ENCODE results near the gene TAPBPL. TPM values are rescaled to one million over a fixed set of nuclear protein-coding genes. Genes with fewer than 3 reads are reported as not detected.

Gene TAPBPL
- total and polyA plus RNA-seq, 2 of the 13 experiments (the other 11 are each of a cell fraction or from before 2014, with no cell fraction given) = 10.0 to 14.5 TPM

DNA sequence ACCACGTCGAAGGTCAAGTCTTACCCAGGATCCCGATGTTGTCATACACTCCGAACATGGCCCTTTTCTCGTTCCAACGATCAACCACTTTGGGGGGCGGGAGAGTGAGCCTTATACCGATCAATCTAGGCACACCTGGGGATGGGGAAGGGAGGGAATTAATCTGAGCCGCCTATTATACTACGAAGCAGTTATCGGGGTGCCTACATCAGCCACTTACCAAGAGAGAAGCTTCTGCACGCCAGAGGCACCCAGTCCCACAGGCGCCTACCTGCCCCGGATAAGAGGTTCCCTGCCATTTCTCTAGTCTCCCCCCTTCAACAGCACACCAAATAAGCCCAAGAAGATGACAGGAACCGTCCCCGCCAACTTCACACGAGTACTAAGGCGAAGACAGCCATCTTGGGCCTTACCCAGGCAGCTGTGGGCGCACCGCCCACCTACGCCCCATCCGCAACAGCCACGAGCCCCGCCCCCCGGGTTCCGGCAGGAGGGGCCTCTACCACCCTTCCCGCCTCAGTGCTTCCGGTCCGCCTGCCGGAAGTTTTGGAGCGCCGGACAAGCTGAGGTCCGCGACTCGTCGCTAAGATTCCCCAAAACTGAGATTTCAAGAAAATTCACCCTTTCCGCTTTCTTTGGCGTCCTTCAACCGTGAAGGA is 41.1 kb downstream of the TAPBPL start, which contains the start of gene MRPL51 (continued):
- TF ChIP-seq GLMP (CRISPR knock-in tag; IDR thresholded peaks at IDR 0.05; ENCODE audit: borderline replicate concordance) = no peak
- TF ChIP-seq ZNF563 (CRISPR knock-in tag; IDR thresholded peaks at IDR 0.05) = no peak
- TF ChIP-seq SMAD9 (CRISPR knock-in tag; IDR thresholded peaks at IDR 0.05) = no peak
- TF ChIP-seq SRSF1 (optimal IDR thresholded peaks at IDR 0.05; ENCODE audit: low read depth, low read length) = peak; percentile 42
- TF ChIP-seq MAZ (IDR thresholded peaks at IDR 0.05; ENCODE audit: borderline replicate concordance, low read depth, low read length) = peak; percentile 92
- TF ChIP-seq MAZ (CRISPR knock-in tag; IDR thresholded peaks at IDR 0.05; ENCODE audit: low read depth) = peak; percentile 71
- no peak for TF ChIP-seq GTF3A (CRISPR knock-in tag; conservative IDR thresholded peaks at IDR 0.05)
- TF ChIP-seq MXD1 (CRISPR knock-in tag; IDR thresholded peaks at IDR 0.05) = peak; percentile 59; the same call in 1 of the 2 replicates
- TF ChIP-seq SRSF4 (IDR thresholded peaks at IDR 0.05; ENCODE audit: low read depth, low read length, poor library complexity, severe bottlenecking) = no peak
- TF ChIP-seq ZFX (CRISPR knock-in tag; IDR thresholded peaks at IDR 0.05; ENCODE audit: low read depth) = peak; percentile 77
- TF ChIP-seq, protein P1, sequence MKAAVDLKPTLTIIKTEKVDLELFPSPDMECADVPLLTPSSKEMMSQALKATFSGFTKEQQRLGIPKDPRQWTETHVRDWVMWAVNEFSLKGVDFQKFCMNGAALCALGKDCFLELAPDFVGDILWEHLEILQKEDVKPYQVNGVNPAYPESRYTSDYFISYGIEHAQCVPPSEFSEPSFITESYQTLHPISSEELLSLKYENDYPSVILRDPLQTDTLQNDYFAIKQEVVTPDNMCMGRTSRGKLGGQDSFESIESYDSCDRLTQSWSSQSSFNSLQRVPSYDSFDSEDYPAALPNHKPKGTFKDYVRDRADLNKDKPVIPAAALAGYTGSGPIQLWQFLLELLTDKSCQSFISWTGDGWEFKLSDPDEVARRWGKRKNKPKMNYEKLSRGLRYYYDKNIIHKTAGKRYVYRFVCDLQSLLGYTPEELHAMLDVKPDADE (CRISPR knock-in tag; IDR thresholded peaks at IDR 0.05) = no peak
- TF ChIP-seq, protein P2, sequence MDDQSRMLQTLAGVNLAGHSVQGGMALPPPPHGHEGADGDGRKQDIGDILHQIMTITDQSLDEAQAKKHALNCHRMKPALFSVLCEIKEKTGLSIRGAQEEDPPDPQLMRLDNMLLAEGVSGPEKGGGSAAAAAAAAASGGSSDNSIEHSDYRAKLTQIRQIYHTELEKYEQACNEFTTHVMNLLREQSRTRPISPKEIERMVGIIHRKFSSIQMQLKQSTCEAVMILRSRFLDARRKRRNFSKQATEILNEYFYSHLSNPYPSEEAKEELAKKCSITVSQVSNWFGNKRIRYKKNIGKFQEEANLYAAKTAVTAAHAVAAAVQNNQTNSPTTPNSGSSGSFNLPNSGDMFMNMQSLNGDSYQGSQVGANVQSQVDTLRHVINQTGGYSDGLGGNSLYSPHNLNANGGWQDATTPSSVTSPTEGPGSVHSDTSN (CRISPR knock-in tag; IDR thresholded peaks at IDR 0.05; ENCODE audit: borderline replicate concordance) = no peak
- TF ChIP-seq EZH2 (conservative IDR thresholded peaks at IDR 0.05; ENCODE audit: low read depth, low read length) = no peak
- peak; percentile 53 for TF ChIP-seq HNF1B (CRISPR knock-in tag; IDR thresholded peaks at IDR 0.05)
- peak; percentile 83 for TF ChIP-seq HNRNPLL (IDR thresholded peaks at IDR 0.05; ENCODE audit: low read depth, low read length, poor library complexity, severe bottlenecking)
- TF ChIP-seq KLF12 (CRISPR knock-in tag; IDR thresholded peaks at IDR 0.05; ENCODE audit: borderline replicate concordance) = 0 out of 2 replicates have a peak, but pooled peaks have one; percentile 0
- TF ChIP-seq, protein P3, sequence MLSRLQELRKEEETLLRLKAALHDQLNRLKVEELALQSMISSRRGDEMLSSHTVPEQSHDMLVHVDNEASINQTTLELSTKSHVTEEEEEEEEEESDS (CRISPR knock-in tag; IDR thresholded peaks at IDR 0.05; ENCODE audit: borderline replicate concordance) = 0 out of 2 replicates have a peak, but pooled peaks have one; percentile 26
- TF ChIP-seq FOXA1 (IDR thresholded peaks at IDR 0.05) = no peak
- TF ChIP-seq FOXA1 (CRISPR knock-in tag; IDR thresholded peaks at IDR 0.05) = no peak
- no peak for TF ChIP-seq MED1 (CRISPR knock-in tag; IDR thresholded peaks at IDR 0.05)
- TF ChIP-seq ZNF337 (CRISPR knock-in tag; IDR thresholded peaks at IDR 0.05; ENCODE audit: borderline replicate concordance, low read depth) = no peak
- TF ChIP-seq ZNF567 (CRISPR knock-in tag; IDR thresholded peaks at IDR 0.05; ENCODE audit: borderline replicate concordance) = no peak
- no peak for TF ChIP-seq STAG1 (CRISPR knock-in tag; IDR thresholded peaks at IDR 0.05)
- TF ChIP-seq NCOA2 (CRISPR knock-in tag; IDR thresholded peaks at IDR 0.05) = no peak

All from HepG2 (cell line).